HG02970 (cell line): Measurements from ENCODE around the gene MAGEA9B.
"Not testable (repeated sequence)": the region's sequence is repeated elsewhere in the genome, so short reads cannot be mapped to it uniquely, and the experiment has no call there.

Experiments
- ATAC-seq: cut with Tn5 transposase; IDR thresholded peaks from one replicate; pipeline ENCODE4 v1.9.1; 2021; ENCODE audit warnings: mild to moderate bottlenecking, moderate library complexity, moderate number of reproducible peaks; ENCODE audit not compliant: unreplicated experiment, low FRiP score

Gene MAGEA9B

DNA sequence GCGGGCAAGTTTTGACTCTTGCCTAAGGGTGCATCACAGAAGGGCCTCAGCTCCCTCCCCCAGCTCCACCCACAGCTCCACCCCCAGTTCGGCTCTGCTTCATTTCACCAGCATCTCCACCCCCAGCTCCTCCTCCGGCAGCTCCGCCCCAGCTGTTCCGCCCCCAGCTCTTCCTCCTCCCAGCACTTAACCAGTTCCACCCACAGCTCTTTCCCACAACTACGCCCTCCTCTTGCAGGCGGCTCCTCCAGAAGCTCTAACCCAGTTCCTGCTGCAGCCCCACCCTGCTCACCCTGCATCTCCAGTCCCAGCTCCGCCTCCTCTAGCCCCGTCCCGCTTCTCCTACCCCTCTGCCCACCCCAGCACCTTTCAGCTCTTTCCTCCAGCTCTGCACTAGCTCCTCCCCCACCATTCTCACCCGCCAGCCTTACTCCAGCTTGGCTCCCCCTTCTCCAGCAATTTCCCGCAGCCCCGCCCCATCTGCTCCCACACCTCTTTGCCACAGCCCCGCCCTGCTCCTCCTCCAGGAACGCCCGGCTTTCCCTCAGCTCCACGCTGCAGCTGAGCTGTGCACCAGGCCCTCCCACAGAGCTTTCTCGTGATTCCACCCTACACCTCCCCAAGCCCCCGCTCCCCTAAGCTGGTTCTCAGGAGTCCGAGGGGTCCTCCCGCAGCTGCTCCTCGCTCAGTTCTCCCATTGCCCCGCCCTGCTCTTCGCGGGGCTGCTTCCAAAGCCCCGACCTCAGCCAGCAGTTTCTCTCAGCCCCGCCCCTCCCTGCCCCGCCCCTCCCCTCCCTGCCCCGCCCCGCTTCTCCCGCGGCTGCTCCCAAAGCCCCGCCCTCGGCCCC is 47.8 kb downstream of the MAGEA9B start:
- ATAC-seq = peak; percentile 40

DNA sequence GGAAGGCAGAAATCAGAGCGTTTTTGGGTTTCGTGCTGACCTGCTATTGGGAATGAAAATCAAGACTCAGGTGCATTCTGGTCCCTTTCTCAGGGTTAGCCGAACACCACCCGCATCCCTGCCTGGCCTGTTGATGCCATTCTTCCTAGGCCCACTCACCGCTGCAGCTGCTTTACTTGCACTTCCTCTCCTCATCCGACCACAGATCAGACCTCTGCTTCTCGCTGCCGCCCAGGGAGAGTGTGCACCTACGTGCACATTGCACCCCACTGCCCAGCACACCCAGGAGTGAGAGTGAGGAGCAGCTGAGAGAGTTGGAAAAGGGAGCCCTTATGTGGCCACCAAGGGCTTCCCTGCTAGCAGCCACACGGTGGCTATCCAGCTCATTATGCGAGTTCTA is 49.8 kb downstream of the MAGEA9B start:
- not testable (repeated sequence) for ATAC-seq

DNA sequence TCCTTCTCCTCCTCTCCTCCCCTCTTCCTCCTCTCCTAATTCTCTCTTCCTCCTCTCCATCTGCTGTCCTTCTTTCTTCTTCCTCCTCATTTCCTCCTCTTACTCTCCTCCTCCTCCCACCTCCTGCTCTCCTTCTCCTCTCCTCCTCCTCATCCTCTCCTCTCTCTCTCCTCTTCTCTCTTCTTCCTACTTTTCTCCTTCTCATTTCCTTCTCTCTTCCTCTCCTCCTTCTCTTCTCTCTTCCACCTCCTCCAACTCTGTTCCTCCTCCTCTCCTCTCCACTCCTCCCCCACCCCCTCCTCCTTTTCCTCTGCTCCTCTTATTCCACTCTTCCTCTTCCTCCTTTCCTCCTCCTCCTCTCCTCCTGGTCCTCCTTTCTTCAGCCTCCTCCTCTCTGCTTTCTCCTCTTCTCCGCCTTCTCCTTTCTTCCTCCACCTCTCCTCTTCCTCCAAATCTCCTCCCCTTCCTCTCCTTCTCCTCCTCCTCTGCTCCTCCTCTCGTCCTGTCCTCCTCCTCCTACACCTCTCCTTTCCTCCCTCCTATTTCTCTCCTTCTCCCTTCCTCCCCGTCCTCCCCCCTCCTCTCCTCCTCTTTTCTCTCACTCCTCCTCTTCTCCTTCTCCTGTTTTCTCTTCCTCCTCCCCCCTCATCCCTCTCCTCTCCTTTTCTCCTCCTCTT is 52.2 kb downstream of the MAGEA9B start:
- not testable (repeated sequence) for ATAC-seq

DNA sequence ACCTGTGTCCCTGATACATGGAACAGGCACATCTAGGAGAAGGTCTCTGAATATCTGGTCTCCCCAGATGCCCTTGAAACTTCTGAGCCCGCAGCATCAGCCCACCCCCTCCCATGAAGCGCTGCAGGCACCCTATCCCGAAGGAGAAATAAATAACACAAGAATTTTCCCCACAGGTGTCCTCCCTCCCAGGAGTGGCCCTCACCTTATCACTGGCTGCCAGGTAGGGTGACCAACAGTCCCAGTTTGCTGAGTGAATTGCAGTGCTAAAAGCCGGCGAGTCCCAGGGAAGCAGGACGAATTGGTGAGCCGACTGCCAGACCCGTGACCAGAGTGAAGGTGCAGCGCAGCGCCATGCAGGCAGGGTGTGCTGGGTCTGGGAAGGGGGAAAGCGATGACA is 53.3 kb downstream of the MAGEA9B start:
- not testable (repeated sequence) for ATAC-seq

DNA sequence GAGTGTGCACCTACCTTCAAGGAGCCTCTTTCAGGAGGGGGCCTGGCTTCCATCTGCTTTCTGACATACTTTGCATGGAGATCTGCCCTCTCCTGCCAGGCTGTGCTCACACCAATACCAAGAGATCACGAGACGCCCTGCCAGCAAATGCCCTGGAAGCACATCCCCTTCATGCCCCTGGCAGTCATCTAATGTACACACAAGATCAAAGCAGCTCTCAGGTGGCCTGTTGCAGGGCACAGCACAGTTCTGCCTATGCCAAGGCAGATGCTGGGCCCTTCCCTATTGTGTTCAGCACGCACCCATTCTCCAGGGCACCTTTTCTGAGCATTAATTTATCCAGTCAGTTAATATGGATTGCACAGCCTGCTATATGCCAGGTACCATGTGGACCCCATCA is 54.4 kb downstream of the MAGEA9B start:
- not testable (repeated sequence) for ATAC-seq
